NCI-H1092 treated with DMSO at 0.1 percent for 48 hours (cell line): ENCODE results near the gene FMO5.
"Not testable (repeated sequence)": the region's sequence is repeated elsewhere in the genome, so short reads cannot be mapped to it uniquely, and the experiment has no call there.

ENCODE experiments used
- DNase-seq: peaks from one replicate; lab custom pipeline; 2025; lab: John Stamatoyannopoulos, UW

The FMO5 gene

GRCh38 chr1:147238925-147239820, 14.0 kb upstream of the FMO5 start:
- DNase-seq: no peak

- no peak for DNase-seq
Measured at GRCh38 chr1:147238053-147238902, 13.1 kb upstream of the FMO5 start.

- DNase-seq: no peak
Measured at GRCh38 chr1:147236959-147237791, 12.0 kb upstream of the FMO5 start.

GRCh38 chr1:147236448-147236847, 11.3 kb upstream of the FMO5 start:
- no peak for DNase-seq

DNA sequence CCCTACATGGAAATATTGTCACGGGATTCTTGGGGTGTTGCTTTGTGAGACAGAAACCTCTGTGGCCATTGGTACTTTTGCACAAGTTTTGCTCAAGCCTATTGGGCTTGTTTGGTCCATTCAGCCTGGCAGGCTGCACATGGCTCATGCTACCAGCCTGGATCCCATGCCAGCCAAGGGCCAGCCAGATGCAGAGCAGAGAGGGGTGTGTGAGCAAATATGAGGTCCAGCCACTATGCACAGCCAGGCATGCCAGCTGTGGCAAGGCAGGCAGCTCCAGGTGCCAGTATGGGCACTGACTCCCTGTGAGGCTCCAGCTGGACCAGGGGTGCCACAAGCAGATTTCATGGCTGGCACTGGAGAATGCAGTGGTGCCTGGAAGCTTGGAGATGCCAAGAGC, 10.7 kb upstream of the FMO5 start:
- no peak for DNase-seq

DNA sequence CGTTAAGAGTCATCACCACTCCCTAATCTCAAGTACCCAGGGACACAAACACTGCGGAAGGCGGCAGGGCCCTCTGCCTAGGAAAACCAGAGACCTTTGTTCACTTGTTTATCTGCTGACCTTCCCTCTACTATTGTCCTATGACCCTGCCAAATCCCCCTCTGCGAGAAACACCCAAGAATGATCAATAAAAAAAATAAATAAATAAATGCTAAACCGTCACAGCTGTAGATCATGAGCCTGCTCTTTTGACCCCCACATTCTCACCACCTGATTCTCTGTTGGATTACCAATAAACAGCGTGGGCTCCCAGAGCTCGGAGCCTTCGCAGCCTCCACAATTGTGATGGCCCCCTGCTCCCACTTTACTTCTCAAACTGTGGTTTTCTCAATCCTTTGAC, 8.8 kb upstream of the FMO5 start:
- not testable (repeated sequence) for DNase-seq

GRCh38 chr1:147231032-147231431, 5.9 kb upstream of the FMO5 start:
- DNase-seq: not testable (repeated sequence)

- DNase-seq: no peak
Measured at GRCh38 chr1:147223740-147224615, 1.2 kb downstream of the FMO5 start.

DNA sequence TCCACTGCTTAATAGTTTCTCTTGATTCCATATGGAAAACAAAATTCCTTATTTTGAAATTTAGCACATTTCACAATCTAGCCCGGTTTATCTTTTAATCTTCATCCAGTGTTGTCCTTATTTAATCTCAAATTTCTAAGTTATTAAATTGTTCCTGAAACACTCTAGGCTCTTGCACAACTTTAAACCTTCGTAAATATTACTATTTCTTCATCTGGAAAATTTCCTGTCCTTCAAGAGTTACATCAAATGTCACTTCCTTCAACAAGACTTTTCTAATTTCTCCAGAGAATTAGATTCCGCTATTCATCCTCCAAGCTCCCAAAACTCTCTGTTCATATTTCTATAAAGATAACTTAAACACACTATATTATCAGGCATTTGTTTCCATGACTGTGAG, 6.5 kb downstream of the FMO5 start:
- DNase-seq: no peak

DNA sequence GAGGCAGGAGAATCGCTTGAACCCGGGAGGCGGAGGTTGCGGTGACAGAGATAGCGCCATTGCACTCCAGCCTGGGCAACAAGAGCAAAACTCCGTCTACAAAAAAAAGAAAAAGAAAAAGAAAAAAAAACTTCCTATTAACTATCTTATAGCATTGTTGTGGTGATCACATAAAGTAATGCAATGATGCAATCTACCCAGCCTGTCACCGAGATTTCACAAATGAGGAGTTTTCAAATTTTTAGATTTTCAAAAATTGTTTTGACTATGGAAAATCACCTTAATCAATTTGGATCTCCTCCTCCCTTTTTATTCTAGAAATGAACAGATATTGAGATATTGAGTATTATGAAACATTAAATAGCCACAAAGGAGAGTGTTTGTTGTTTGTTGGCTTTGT, 8.0 kb downstream of the FMO5 start:
- DNase-seq: no peak

DNA sequence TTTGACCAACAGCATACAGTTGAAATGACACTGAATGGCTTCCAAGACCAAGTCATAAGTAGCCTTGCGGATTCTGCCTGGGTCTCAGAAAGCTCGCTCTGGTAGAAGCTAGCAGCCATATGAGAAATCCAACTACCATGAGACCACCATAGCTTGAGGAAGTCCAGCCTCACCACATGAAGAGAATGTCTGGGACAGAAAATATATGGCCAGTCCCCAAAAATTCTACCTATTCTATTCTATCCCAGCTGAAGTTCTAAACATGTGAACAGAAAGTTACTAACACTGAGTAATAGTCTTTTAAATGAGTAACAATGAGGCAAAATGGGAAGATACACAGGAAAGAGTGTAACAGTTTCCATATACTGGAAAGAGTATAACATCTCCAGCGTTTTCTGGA, 9.0 kb downstream of the FMO5 start:
- no peak for DNase-seq

DNA sequence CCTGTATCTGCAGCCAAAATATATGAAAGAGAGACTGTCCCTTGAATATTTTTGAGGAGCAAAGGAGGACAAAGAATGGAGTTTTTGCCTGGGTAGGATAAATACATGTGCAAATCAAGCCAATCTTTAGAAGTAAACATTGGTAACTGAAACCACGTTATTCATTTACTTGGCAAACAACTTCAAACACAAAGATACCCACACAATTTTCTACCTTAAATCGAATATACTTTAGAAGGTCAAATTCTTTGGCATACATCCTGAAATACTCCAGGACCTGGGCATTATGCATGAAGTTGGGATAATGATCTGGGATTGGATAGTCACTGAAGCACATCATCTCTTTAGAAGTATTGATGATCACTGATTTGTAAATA, 9.6 kb downstream of the FMO5 start:
- DNase-seq: no peak

DNA sequence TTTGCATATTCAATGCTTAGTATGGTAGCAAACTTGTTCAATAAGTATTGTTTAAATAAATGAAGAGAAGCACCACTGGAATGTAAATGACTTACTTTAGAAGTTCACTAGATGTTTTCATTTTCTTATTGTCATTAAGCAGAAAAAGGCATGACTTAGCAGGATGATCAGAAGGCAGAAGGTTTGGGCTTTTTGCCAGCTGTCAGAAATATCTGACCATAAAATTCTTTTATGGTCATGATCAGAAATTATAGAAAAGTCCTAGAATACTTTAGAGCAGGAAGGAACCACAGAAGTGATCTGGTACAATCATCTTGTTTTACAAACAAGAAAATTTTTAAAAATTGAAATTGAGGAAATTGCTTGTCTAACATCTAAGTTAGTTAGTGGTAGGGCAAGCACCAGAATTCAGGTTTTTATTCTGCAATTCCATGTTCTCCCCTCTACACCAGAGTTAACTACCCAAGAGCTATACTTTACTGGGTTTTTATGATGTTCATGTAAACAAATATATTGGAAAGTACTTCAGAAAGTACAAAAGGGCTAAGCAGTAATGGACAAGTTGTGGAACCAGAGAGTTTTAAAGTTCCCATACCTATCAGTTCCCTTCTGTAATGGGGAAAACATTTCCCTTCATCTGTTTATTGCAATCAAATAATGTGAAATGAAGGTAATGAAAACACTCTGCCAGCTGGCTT, 10.1 kb downstream of the FMO5 start:
- DNase-seq: no peak

- DNase-seq: no peak
Measured at GRCh38 chr1:147214325-147214724, 10.8 kb downstream of the FMO5 start.

DNA sequence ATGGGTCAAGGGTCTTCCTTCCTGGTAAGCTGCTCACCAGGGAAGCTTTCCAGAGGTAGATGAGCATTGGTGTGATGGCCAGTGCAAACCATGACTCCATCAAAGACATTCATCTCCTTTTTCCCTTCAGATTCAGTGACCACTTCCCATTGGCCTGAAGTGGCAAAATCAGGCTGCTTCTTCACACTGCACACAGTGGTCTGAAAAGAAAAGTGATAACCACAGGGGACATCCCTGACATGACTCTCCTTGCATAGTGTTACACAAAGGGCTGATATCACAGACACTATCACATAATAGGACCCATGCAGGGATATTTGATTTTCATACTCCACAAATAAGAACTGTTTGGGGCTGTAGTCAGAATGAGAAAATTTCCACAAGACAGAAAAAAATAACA, 11.9 kb downstream of the FMO5 start:
- DNase-seq: no peak

DNA sequence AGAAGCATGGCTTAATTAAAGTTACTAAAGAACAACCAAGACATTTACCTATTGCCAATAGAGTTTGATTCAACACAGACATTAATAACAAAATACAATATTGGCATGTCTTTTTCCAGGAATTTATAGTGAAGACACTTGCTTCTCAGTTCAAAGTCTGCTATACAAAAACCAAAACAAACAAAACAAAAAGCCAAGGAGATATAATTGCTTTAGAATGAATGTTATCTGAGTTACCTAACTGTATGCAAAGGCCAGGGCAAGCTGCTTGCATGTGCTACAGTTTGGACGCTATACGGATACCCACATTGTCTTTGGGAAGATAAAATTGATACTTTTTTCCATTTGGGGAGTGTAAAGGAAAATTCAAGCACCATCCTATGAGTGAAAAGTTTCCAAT, 13.6 kb downstream of the FMO5 start:
- no peak for DNase-seq

DNA sequence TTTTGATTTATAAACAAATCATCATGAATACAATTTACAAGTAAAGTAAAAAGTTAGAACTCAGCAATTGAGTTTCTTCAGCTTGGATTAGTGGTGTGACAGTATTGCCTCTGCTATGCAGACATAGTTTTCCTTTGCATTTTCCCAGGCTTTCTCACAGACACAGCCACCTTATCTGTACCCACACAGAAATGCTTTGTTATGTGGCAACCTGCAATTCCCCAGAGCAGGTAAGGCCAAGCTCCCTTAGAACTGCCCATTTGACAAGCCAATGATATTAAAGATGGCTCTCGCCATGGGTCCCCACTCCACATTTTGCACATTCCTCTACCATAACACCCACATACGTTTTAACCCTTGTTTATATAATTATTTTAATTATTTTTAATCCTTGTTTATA, 14.2 kb downstream of the FMO5 start:
- no peak for DNase-seq

- DNase-seq: no peak
Measured at GRCh38 chr1:147209825-147210821, 15.0 kb downstream of the FMO5 start.

GRCh38 chr1:147208619-147209018, 16.5 kb downstream of the FMO5 start:
- DNase-seq: no peak
